Heart right ventricle (tissue), 16 donors: ENCODE measurements around the gene DHX8. TPM values are rescaled to one million over a fixed set of nuclear protein-coding genes. Genes with fewer than 3 reads are reported as not detected.
"Not testable (repeated sequence)": the region's sequence is repeated elsewhere in the genome, so short reads cannot be mapped to it uniquely, and the experiment has no call there.

ENCODE experiments used
- ATAC-seq, 8 donors: fragments of 200-7000 bp; cut with Tn5 transposase; one replicate each; pipeline ENCODE4 v1.9.1; 2020; ENCODE audit warnings: mild to moderate bottlenecking in 8 of 8, moderate library complexity in 8 of 8, moderate number of reproducible peaks in 1 of 8
- DNase-seq, 2 donors: peaks; one replicate each; pipeline ENCODE4 v3.0.0-alpha.2; 2020
- H3K27ac ChIP-seq, 10 donors: fragments of 200-600 bp; sonication (generic) in 2 of 10; one replicate each; pipeline versions ENCODE4 v1.5.0 to v1.8.0; 2020 to 2022; ENCODE audit warnings: mild to moderate bottlenecking in 3 of 10
- H3K27me3 ChIP-seq, 7 donors: fragments of 200-600 bp; one replicate each; pipeline ENCODE4 v1.8.0; 2021 to 2022; ENCODE audit warnings: mild to moderate bottlenecking in 2 of 7
- H3K36me3 ChIP-seq, 9 donors: fragments of 200-600 bp; sonication (generic) in 1 of 9; one replicate each; pipeline versions ENCODE4 v1.5.0 to v1.8.0; 2020 to 2022; ENCODE audit warnings: mild to moderate bottlenecking in 2 of 9
- H3K4me1 ChIP-seq, 9 donors: fragments of 200-600 bp; sonication (generic) in 1 of 9; one replicate each; pipeline versions ENCODE4 v1.5.0 to v1.8.0; 2020 to 2022; ENCODE audit warnings: mild to moderate bottlenecking in 4 of 9
- H3K4me3 ChIP-seq, 10 donors: fragments of 200-600 bp; sonication (generic) in 2 of 10; one replicate each; pipeline versions ENCODE4 v1.5.0 to v1.8.0; 2020 to 2022; ENCODE audit warnings: mild to moderate bottlenecking in 7 of 10, moderate library complexity in 2 of 10
- H3K9me3 ChIP-seq, 11 donors: fragments of 200-600 bp in 10 of 11; sonication (generic) in 2 of 11; one replicate each; pipeline versions ENCODE4 v1.5.0 to v1.8.0; 2013 to 2022; ENCODE audit warnings: mild to moderate bottlenecking in 2 of 11, control low read depth in 1 of 11, moderate library complexity in 1 of 11
- CTCF ChIP-seq, 9 donors: fragments of 200-600 bp; sonication (generic) in 2 of 9; IDR thresholded peaks; one replicate each; pipeline versions ENCODE4 v1.5.0 to v1.8.0; 2021 to 2022; ENCODE audit warnings: antibody characterized with exemption in 9 of 9, mild to moderate bottlenecking in 5 of 9, moderate library complexity in 1 of 9
- WGBS, 2 donors: extraction: QIAGEN DNeasy Blood & Tissue Kit; methylation state at CpG; one replicate each; pipeline ENCODE4 v1.1.7; 2013; ENCODE audit warnings: inconsistent platforms in 1 of 2; 5-methylcytosine and 5-hydroxymethylcytosine counted together
- intact Hi-C, 10 donors: fragments of 100-400 bp; cut with DNase I; formaldehyde crosslinking; loops; one replicate each; pipeline versions ENCODE4 v1.11.1 to v1.14.2; 2022
- polyA plus RNA-seq, 2 donors: library from polyadenylated mRNA; stranded (reverse); fragments of 200-250 nt; gene quantifications; one replicate each; pipeline ENCODE4 v1.2.3, GENCODE V29; 2013
- total RNA-seq, 10 donors: library from RNA; stranded (reverse); fragmentation: NEBNext Ultra II Directional in 3 of 10; extraction: Animal tissue kit (Norgen Biotek cat#: 25700) in 3 of 10; gene quantifications; one replicate each; pipeline versions ENCODE4 v1.2.1 to v1.2.4, GENCODE V29; 2021 to 2023
- donor health status: Arrhythmogenic right ventricular cardiomyopathy.
- donor health status: ischemic (EF 13 %, LVEDD 7.1; RV severe dilation, severe dysfunction).
- donor health status: healthy with polysubstance abuse.
- donor health status: DM: no; HTN: yes; CAD: no.
- donor health status: DM: no; HTN: no; CAD: no.
- donor health status: ischemic (EF 25% LVEDD 6.9; RV normal size, moderate dysfunction).
- donor health status: ischemic (EF 25% LVEDD 5.7; RV mildly dilated, moderate dysfunction).
- donor health status: healthy.
- donor health status: DM: yes; HTN: yes; CAD: no.
- donor health status: Ischemic cardiomyopathy.
- donor health status: ischemic (EF 35%, LVEDD 5.7; RV mildly dilated, moderate dysfunction).
- donor health status: nonischemic (EF 11% LVEDD 7.7; RV severe dilation, severe dysfunction).
- donor health status: DM: yes; HTN: yes; CAD: no.
- donor health status: PGD.
- donor health status: ischemic (EF 29% LVEDD 5.4; RV normal size, mild dysfunction).
- donor health status: nonischemic (EF 23%, LVEDD 6.1; RV moderate dilation, normal function).

DHX8 gene
- total and polyA plus RNA-seq, 12 donors: 19.2 to 42.0 (median 28.4) TPM

GRCh38 chr17:43457362-43457692, 26.4 kb upstream of the DHX8 start:
- 54 to 72% methylated on average over 1 of the region's 1 CpG for WGBS, 2 donors
- intact Hi-C loops: no loop called here
- no peak for ATAC-seq

GRCh38 chr17:43459878-43460277, 23.9 kb upstream of the DHX8 start:
- not testable (repeated sequence) for H3K27me3 ChIP-seq, ATAC-seq, H3K9me3 ChIP-seq, H3K27ac ChIP-seq, H3K4me3 ChIP-seq, DNase-seq, H3K36me3 ChIP-seq
- peaks cover 0 to 23% (median 18%) of the 10 kb centered on the region in 9 donors for H3K4me1 ChIP-seq
- intact Hi-C loops: loop anchor here in 1 of 10 donors (5.0 kb wide), 1 partner anchor 43 kb away; no protein-coding TSS in a partner anchor
- 91 to 93% methylated on average over 5 of the region's 5 CpGs for WGBS, 2 donors

More at GRCh38 chr17:43457362-43457692, 26.4 kb upstream of the DHX8 start:
- peaks cover 0 to 23% (median 18%) of the 10 kb centered on the region in 9 donors for H3K4me1 ChIP-seq
- DNase-seq: no peak
- H3K36me3 ChIP-seq: no peaks in the 10 kb centered on the region
- TF ChIP-seq CTCF (IDR thresholded peaks at IDR 0.05): no peak
- H3K27me3 ChIP-seq: no peaks in the 10 kb centered on the region
- H3K4me3 ChIP-seq: no peak overlapping the region
- H3K27ac ChIP-seq: peak overlapping the region in 8 of 10 donors; percentile 12 to 65 (median 32)
- H3K9me3 ChIP-seq: no peaks in the 10 kb centered on the region

- Histone ChIP-seq H3K4me3 (no peak overlapping the region), H3K36me3 (no peaks in the 10 kb centered on the region), H3K4me1 (peaks cover 0 to 21% (median 16%) of the 10 kb centered on the region in 9 donors), H3K9me3 (no peaks in the 10 kb centered on the region), H3K27me3 (peaks cover 0 to 9% (median 0%) of the 10 kb centered on the region in 7 donors), H3K27ac (no peak overlapping the region)
- DNase-seq (no peak), ATAC-seq (no peak)
- TF ChIP-seq CTCF (IDR thresholded peaks at IDR 0.05): no peak
- 98% methylated on average over 1 of the region's 1 CpG for WGBS, 2 donors
- intact Hi-C loops: loop anchor here in 1 of 10 donors (5.0 kb wide), 1 partner anchor 44 kb away; no protein-coding TSS in a partner anchor
Measured at GRCh38 chr17:43461185-43461584, 22.6 kb upstream of the DHX8 start.

- H3K36me3 ChIP-seq, H3K4me3 ChIP-seq, DNase-seq, H3K27ac ChIP-seq, H3K9me3 ChIP-seq, ATAC-seq, H3K27me3 ChIP-seq: not testable (repeated sequence)
- H3K4me1 ChIP-seq: peaks cover 0 to 13% (median 3%) of the 10 kb centered on the region in 9 donors
- intact Hi-C loops: loop anchor here in 1 of 10 donors (5.0 kb wide), 1 partner anchor 45 kb away; no protein-coding TSS in a partner anchor
- 91 to 92% methylated on average over 3 of the region's 4 CpGs for WGBS, 2 donors
Measured at GRCh38 chr17:43462569-43462968, 21.2 kb upstream of the DHX8 start.

- ATAC-seq: no peak
Measured at GRCh38 chr17:43463241-43463640, 20.5 kb upstream of the DHX8 start.

More at GRCh38 chr17:43463241-43463640, 20.5 kb upstream of the DHX8 start:
- DNase-seq: no peak
- Histone ChIP-seq H3K9me3 (no peaks in the 10 kb centered on the region), H3K36me3 (no peaks in the 10 kb centered on the region), H3K27ac (no peak overlapping the region), H3K27me3 (peaks cover 0 to 9% (median 0%) of the 10 kb centered on the region in 7 donors), H3K4me3 (no peak overlapping the region), H3K4me1 (peaks cover 0 to 16% (median 5%) of the 10 kb centered on the region in 9 donors)
- TF ChIP-seq CTCF (IDR thresholded peaks at IDR 0.05): no peak
- intact Hi-C loops: loop anchor here in 1 of 10 donors (5.0 kb wide), 1 partner anchor 46 kb away; no protein-coding TSS in a partner anchor
- 92 to 95% methylated on average over 4 of the region's 4 CpGs for WGBS, 2 donors
